K562 treated with DMSO at 1 percent for 12 hours (cell line): ENCODE measurements around the gene CDK11A. TPM values are rescaled to one million over a fixed set of nuclear protein-coding genes. Genes with fewer than 3 reads are reported as not detected.

ENCODE experiments used
- total RNA-seq: library from RNA; unstranded; fragments of 300-600 nt; gene quantifications from 2 replicates; pipeline ENCODE4 v1.2.3, GENCODE V29; 2022; ENCODE audit not compliant: insufficient read depth

Gene CDK11A
- 32.0 and 76.1 TPM in 2 replicates for total RNA-seq

DNA sequence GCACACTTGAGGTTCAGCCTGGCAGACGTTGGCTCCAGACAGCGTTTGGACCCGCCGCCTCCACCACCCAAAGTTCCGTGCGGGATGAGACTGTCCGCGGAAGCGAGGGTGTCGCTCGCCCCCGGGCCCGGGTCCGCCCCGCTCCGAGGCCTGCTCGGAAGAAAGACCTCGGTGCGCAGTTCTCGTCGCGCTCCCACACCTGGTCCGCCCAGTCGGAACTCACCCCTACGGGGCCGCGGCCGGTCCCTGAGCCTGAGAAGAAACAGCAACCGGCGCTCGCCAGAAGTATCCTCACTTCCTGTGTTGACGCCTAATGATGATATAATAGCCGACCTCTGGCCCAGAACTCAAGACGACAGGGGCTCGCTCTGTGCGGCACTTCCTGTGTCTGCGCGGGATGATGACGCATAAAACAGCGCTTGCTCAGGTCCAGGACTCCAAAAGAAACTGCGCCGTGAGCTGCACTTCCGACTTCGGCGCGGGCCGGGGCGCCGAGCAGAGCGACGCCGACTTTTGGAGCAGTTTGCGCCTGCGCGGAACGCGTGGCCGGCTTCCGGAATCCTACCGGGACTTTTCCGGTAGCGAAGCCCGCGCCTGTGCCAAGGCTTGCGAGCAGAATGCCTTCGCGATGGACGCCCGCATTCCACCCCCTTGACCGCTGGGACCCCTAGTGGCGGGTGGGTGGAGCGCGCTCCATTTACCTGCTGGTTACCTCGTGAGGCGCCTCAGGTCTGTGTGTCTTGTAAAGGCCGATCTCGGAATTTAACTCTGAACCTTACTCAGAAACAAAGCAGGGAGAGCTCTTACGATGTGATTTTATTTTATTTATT lies at the start of gene CDK11A:
TSS of gene CDK11A (minus strand) at position 323 of the 830 bp plus-strand sequence. CDS start 1,539 bp downstream, outside the sequence.

DNA sequence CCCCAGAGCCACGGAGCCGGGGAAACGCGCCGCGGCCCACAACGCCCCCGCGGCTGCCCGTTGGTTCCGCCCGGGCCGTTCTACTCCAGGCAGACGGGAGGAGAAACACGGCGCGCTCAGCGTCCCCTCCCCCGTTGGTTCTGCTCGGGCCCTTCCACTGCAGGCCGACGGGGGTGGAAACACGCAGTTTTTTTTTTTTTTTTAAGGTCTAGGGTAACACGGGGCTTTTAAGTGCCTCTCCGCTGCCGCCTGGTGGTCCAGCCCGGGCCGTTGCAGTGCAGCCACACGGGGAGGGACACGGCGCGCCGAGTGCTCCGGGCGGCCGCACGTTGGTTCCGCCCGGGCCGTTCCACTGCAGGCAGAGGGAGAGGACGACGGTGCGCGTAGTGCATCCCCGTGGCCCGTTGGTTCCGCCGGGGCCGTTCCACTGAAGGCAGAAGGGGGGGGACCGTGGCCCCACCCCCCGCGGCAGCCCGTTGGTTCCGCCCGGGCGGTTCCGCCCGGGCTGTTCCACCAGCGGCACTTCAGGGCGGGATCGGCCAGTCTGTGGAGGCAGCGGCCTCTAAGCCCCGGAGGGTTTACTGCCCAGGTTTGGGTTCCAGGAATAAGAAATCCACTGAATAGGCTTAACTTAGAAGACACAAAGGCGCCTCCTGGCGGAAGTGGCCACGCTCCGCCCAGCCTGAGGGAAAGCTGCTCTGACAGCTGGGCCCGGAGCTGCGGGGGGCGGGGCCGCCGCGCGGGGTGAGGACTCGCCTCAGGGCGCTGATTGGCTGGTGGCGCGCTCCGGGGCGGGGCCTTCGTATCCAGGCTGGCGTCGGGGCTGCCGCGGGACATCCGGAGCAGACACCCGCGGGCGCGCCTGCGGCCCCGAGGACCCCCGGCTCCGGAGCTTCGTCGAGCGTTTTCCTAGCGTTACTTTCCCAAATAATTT lies 31.2 kb downstream of the CDK11A start, which contains the start of gene SLC35E2B:
TSS of gene SLC35E2B (minus strand) at position 82 of the 934 bp plus-strand sequence. CDS start 16,096 bp downstream, outside the sequence.

DNA sequence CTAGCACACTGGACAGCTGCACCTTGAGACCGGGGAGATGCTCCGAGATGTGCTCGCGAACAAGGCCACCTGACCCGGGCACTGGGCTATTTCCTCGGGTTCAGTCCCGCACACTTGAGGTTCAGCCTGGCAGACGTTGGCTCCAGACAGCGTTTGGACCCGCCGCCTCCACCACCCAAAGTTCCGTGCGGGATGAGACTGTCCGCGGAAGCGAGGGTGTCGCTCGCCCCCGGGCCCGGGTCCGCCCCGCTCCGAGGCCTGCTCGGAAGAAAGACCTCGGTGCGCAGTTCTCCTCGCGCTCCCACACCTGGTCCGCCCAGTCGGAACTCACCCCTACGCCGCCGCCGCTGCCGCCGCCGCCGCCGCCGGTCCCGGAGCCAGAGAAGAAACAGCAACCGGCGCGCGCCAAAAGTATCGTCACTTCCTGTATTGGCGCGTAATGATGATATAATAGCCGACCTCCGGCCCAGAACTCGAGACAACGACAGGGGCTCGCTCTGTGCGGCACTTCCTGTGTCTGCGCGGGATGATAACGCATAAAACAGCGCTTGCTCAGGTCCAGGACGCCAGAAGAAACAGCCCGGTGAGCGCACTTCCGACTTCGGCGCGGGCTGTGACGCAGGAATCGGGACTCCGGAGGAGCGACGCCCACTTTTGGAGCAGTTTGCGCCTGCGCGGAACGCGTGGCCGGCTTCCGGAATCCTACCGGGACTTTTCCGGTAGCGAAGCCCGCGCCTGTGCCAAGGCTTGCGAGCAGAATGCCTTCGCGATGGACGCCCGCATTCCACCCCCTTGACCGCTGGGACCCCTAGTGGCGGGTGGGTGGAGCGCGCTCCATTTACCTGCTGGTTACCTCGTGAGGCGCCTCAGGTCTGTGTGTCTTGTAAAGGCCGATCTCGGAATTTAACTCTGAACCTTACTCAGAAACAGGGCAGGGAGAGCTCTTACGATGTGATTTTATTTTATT lies 65.3 kb downstream of the CDK11A start, which contains the start of gene CDK11B:
TSS of gene CDK11B (minus strand) at position 422 of the 967 bp plus-strand sequence. CDS start 1,519 bp downstream, outside the sequence.

Other genes with a start within 250 kb of the CDK11A start
- 71.8 and 72.2 TPM in 2 replicates for gene ATAD3A, start 212.2 kb downstream of the CDK11A start, total RNA-seq
- gene TMEM240, start 183.7 kb downstream of the CDK11A start, total RNA-seq: 1.6 and 1.7 TPM in 2 replicates
- 203 and 237 TPM in 2 replicates for gene SSU72, start 149.5 kb downstream of the CDK11A start, total RNA-seq
- 3.6 and 3.9 TPM in 2 replicates for gene FNDC10, start 124.2 kb downstream of the CDK11A start, total RNA-seq
- gene MIB2, start 108.9 kb downstream of the CDK11A start, total RNA-seq: 72.4 and 77.8 TPM in 2 replicates
- 1.3 and 3.8 TPM in 2 replicates for gene MMP23B, start 92.2 kb downstream of the CDK11A start, total RNA-seq
- 38.3 and 43.9 TPM in 2 replicates for gene CDK11B, start 65.4 kb downstream of the CDK11A start, total RNA-seq
- 27.4 and 89.1 TPM in 2 replicates for gene SLC35E2B, start 31.6 kb downstream of the CDK11A start, total RNA-seq
- 53.1 and 91.0 TPM in 2 replicates for gene NADK, start 54.1 kb upstream of the CDK11A start, total RNA-seq
- 126 and 240 TPM in 2 replicates for gene GNB1, start 166.7 kb upstream of the CDK11A start, total RNA-seq
- gene CALML6, start 190.9 kb upstream of the CDK11A start, total RNA-seq: not detected in 2 replicates
- gene TMEM52, start 194.9 kb upstream of the CDK11A start, total RNA-seq: 3.8 and 6.5 TPM in 2 replicates